ENCODE measurements around the gene TEX22.

TEX22 gene

GRCh38 chr14:105447651-105448640, 49.6 kb downstream of the TEX22 start:
- no peak overlapping the region for H3K4me3 ChIP-seq (ENCODE audit: low read depth, low read length)
- TF ChIP-seq CTCF (conservative IDR thresholded peaks at IDR 0.05; ENCODE audit: low read depth, low read length) = no peak
- no peak for DNase-seq (ENCODE audit: low read depth)

GRCh38 chr14:105448706-105449111, 50.4 kb downstream of the TEX22 start:
- DNase-seq (ENCODE audit: low read depth) = peak; percentile 68
- no peak overlapping the region for H3K4me3 ChIP-seq (ENCODE audit: low read depth, low read length)
- peak; percentile 85 for TF ChIP-seq CTCF (conservative IDR thresholded peaks at IDR 0.05; ENCODE audit: low read depth, low read length)

GRCh38 chr14:105449276-105450122, 51.2 kb downstream of the TEX22 start:
- no peak overlapping the region for H3K4me3 ChIP-seq (ENCODE audit: low read depth, low read length)
- no peak for TF ChIP-seq CTCF (conservative IDR thresholded peaks at IDR 0.05; ENCODE audit: low read depth, low read length)

GRCh38 chr14:105450123-105450505, 51.8 kb downstream of the TEX22 start:
- no peak for TF ChIP-seq CTCF (conservative IDR thresholded peaks at IDR 0.05; ENCODE audit: low read depth, low read length)
- no peak overlapping the region for H3K4me3 ChIP-seq (ENCODE audit: low read depth, low read length)
- no peak for DNase-seq (ENCODE audit: low read depth)

More at GRCh38 chr14:105449276-105450122, 51.2 kb downstream of the TEX22 start:
- DNase-seq (ENCODE audit: low read depth) = no peak

GRCh38 chr14:105450864-105451720, 52.8 kb downstream of the TEX22 start:
- DNase-seq (ENCODE audit: low read depth) = no peak
- no peak overlapping the region for H3K4me3 ChIP-seq (ENCODE audit: low read depth, low read length)
- TF ChIP-seq CTCF (conservative IDR thresholded peaks at IDR 0.05; ENCODE audit: low read depth, low read length) = no peak

- DNase-seq (ENCODE audit: low read depth) = no peak
- no peak for TF ChIP-seq CTCF (conservative IDR thresholded peaks at IDR 0.05; ENCODE audit: low read depth, low read length)
- H3K4me3 ChIP-seq (ENCODE audit: low read depth, low read length) = no peak overlapping the region
These were observed 54.6 kb downstream of the TEX22 start for GRCh38 chr14:105452963-105453362.

All from choroid plexus epithelial cell (primary cell).